Chondrocyte (in vitro differentiated cells): ENCODE results near the gene PTPRN2. TPM values are rescaled to one million over a fixed set of nuclear protein-coding genes. Genes with fewer than 3 reads are reported as not detected.
A peak's percentile ranks its signal among the peaks of the same experiment; 100 is the strongest.

Experiments used
- DNase-seq: peaks from one replicate; pipeline ENCODE4 v3.0.0; 2021; ENCODE audit warnings: mixed read lengths, low spot score
- H3K27ac Mint-ChIP-seq: one replicate; pipeline ENCODE4 v1.8.0; 2021; ENCODE audit warnings: mild to moderate bottlenecking, moderate library complexity, mixed read lengths; ENCODE audit not compliant: unreplicated experiment
- H3K27me3 Mint-ChIP-seq: 2 replicates; pipeline ENCODE4 v1.8.0; 2021; ENCODE audit warnings: low read depth, mixed read lengths
- H3K36me3 Mint-ChIP-seq: 2 replicates; pipeline ENCODE4 v1.8.0; 2021; ENCODE audit warnings: low read depth, mixed read lengths
- H3K4me1 Mint-ChIP-seq: 2 replicates; pipeline ENCODE4 v1.8.0; 2021; ENCODE audit warnings: low read depth, mild to moderate bottlenecking, mixed read lengths
- H3K4me3 Mint-ChIP-seq: one replicate; pipeline ENCODE4 v1.8.0; 2021; ENCODE audit warnings: mild to moderate bottlenecking, moderate library complexity, mixed read lengths; ENCODE audit not compliant: unreplicated experiment
- H3K9me3 Mint-ChIP-seq: 2 replicates; pipeline ENCODE4 v1.8.0; 2021; ENCODE audit warnings: low read depth, mixed read lengths
- CTCF ChIP-seq: fragments of 200-600 bp; sonication (generic); IDR thresholded peaks from 2 replicates; pipeline ENCODE4 v1.5.0; 2021; ENCODE audit warnings: antibody characterized with exemption, mild to moderate bottlenecking, moderate library complexity
- total RNA-seq: library from RNA; stranded (reverse); gene quantifications from 3 replicates; pipeline ENCODE4 v1.2.1, GENCODE V29; 2021

Gene PTPRN2
- total RNA-seq, 1 donor from 2014 or later = 0.30 TPM

DNA sequence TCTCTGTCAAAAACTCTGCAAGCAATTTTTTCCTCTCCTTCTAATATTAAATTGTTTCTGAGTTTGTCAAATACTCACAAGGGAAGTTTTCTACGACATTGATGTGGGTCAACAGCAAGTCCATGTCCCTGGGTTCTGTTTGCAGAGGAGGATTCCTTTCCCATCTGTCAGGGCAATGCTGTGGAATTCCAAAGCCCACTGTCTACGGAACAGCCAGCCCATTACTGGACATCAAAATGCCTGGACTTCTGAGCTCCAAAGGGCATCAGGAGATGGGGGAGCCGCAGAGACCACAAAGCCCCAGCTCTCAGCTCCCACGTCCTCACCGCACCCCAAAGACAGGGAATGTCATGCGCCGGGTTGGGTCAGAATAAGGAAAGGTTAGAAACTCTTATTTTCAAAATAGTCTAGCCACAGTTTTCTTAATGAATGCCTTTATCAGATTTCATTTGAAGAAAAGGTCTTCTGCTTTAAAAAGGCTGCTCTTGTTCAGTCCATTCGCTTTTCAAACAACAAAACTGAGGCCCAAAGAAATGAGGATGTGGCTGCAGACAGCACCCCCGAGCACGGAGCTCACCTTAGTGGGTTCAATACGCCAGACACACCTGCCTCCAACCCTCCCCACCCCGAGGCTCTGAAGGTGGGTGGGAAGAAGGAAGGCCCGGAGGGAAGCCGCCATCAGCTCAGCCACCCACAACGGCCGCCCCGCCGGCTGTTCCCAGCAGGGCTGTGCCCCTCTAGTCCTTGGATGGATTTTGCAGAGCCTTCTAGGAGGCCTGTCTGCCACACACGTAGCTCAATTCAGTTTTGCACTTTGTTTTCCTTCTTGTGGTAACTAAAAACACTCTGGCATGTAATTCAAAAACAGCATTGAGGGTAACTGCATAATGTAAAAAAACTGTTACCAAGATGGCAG lies 44.7 kb downstream of the PTPRN2 start:
- Mint-ChIP-seq H3K27ac (no peak overlapping the region), H3K9me3 (no peaks in the 10 kb centered on the region)

GRCh38 chr7:158541346-158542010 lies 46.1 kb downstream of the PTPRN2 start:
- H3K36me3 Mint-ChIP-seq = no peaks in the 10 kb centered on the region
- H3K27me3 Mint-ChIP-seq = no peaks in the 10 kb centered on the region
- TF ChIP-seq CTCF = no peak
- H3K9me3 Mint-ChIP-seq = peaks cover 1% of the 10 kb centered on the region
- H3K4me3 Mint-ChIP-seq = no peak overlapping the region
- H3K27ac Mint-ChIP-seq = no peak overlapping the region
- no peak for DNase-seq
- no peaks in the 10 kb centered on the region for H3K4me1 Mint-ChIP-seq

More for the DNA sequence above, 44.7 kb downstream of the PTPRN2 start:
- no peaks in the 10 kb centered on the region for H3K27me3 Mint-ChIP-seq
- H3K36me3 Mint-ChIP-seq = no peaks in the 10 kb centered on the region
- no peak overlapping the region for H3K4me3 Mint-ChIP-seq
- DNase-seq = peak; percentile 75
- H3K4me1 Mint-ChIP-seq = no peaks in the 10 kb centered on the region
- TF ChIP-seq CTCF = no peak

DNA sequence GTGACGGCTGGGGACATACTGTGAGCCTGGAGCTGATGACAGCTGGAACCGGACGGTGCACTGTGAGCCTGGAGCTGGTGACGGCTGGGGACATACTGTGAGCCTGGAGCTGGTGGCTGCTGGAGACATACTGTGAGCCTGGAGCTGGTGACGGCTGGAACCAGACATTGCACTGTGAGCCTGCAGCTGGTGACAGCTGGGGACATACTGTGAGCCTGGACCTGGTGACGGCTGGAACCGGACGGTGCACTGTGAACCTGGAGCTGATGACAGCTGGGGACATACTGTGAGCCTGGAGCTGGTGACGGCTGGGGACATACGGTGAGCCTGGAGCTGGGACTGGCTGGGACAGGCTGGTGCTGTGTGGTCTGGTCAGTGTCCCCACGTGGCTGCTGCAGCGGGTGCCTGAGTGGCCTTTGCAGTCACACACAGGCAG lies 47.9 kb downstream of the PTPRN2 start:
- H3K4me3 Mint-ChIP-seq = no peak overlapping the region
- no peak for DNase-seq
- H3K4me1 Mint-ChIP-seq = no peaks in the 10 kb centered on the region
- H3K36me3 Mint-ChIP-seq = no peaks in the 10 kb centered on the region
- H3K27me3 Mint-ChIP-seq = no peaks in the 10 kb centered on the region
- TF ChIP-seq CTCF = no peak
- peaks cover 7% of the 10 kb centered on the region for H3K9me3 Mint-ChIP-seq
- no peak overlapping the region for H3K27ac Mint-ChIP-seq

DNA sequence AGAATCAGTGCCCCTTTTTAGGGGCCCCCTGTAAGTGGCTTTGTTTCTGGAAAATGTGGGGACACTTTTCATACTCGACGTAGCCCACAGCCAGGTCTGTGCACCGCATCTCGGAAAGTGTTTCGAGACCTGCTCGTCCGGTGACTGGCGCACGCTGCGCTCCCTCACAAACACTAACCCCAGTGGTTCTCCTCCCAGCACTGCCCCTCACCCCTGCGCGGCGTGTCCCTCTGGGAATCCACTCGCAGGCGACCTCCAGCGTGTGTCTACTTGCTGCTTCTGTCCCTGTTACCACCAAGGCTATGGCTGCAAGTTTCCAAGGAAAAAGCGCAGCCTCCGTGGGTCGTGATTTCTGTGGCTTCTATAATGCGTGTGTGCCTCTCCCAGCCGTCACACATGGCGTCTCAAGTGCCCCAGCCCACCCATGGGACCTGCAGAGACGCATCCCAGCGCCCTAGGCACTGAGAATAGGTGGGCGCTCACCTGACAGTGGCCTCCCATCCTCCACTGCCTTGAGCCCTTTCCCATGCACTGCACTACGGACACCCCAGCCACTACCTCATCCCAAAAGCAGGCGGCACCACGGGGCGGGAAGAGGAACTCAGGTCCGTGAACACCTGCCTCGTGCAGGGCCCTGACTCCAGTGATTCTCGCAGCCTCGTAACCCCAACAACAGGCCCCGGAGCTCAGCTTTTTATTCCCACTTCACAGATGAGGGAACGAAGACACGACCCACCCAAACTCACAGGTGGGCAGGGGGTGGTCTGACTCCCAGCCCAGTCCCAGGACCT lies 49.3 kb downstream of the PTPRN2 start:
- H3K27me3 Mint-ChIP-seq = no peaks in the 10 kb centered on the region

More for the DNA sequence above, 49.3 kb downstream of the PTPRN2 start:
- H3K4me3 Mint-ChIP-seq = no peak overlapping the region
- no peak overlapping the region for H3K27ac Mint-ChIP-seq
- no peak for TF ChIP-seq CTCF
- no peaks in the 10 kb centered on the region for H3K36me3 Mint-ChIP-seq
- peaks cover 10% of the 10 kb centered on the region for H3K9me3 Mint-ChIP-seq
- no peak for DNase-seq
- H3K4me1 Mint-ChIP-seq = no peaks in the 10 kb centered on the region
